Upper lobe of left lung (tissue), 4 donors: ENCODE results near the gene MYZAP.

Experiments
- EP300 ChIP-seq, 4 donors: sonication (generic); formaldehyde crosslinking; IDR thresholded peaks; one replicate each; pipeline ENCODE4 v1.5.1; 2017; ENCODE audit warnings: antibody characterized with exemption in 4 of 4, control low read depth in 2 of 4
- TF ChIP-seq, protein P1 (sequence below), 6 experiments: fragments of 450-650 bp in 4 of 6; fragments of 200-600 bp in 2 of 6; sonication (generic) in 2 of 6; IDR thresholded peaks; one replicate each; pipeline ENCODE4 v1.5.1; 2016 to 2019; ENCODE audit warnings: antibody characterized with exemption in 6 of 6

DNA sequence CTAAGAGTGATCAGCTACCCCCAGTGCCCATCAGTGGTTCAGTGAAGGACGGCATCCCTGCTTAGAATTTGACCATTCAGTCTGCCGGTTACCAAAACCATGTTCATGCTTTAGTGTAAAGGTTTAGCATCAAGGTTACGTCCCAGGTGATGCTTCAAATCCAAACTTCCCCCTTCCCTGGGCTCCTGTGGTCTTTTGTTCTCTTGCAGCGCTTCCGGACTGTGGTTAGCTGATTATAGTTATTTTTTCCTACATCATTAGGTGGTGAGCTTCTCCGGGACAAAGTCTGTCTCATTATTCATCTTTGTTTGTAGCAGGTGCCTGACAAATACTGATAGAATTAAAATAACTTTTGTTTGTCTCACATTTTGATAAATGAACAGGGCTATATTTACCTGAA is 28.3 kb upstream of the MYZAP start:
- TF ChIP-seq EP300 (IDR thresholded peaks at IDR 0.05) = no peak
- TF ChIP-seq, protein P1, sequence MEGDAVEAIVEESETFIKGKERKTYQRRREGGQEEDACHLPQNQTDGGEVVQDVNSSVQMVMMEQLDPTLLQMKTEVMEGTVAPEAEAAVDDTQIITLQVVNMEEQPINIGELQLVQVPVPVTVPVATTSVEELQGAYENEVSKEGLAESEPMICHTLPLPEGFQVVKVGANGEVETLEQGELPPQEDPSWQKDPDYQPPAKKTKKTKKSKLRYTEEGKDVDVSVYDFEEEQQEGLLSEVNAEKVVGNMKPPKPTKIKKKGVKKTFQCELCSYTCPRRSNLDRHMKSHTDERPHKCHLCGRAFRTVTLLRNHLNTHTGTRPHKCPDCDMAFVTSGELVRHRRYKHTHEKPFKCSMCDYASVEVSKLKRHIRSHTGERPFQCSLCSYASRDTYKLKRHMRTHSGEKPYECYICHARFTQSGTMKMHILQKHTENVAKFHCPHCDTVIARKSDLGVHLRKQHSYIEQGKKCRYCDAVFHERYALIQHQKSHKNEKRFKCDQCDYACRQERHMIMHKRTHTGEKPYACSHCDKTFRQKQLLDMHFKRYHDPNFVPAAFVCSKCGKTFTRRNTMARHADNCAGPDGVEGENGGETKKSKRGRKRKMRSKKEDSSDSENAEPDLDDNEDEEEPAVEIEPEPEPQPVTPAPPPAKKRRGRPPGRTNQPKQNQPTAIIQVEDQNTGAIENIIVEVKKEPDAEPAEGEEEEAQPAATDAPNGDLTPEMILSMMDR (IDR thresholded peaks at IDR 0.05) = no peak
